OCI-LY1 (cell line): ENCODE measurements around the gene MACF1.

ENCODE experiments used
- H2AFZ ChIP-seq: fragments of 200-600 bp; sonication (generic), shearing (Covaris generic); 2 replicates; pipeline ENCODE4 v1.6.0; 2014; ENCODE audit warnings: antibody characterized with exemption, mild to moderate bottlenecking, low read length
- H3F3A ChIP-seq: fragments of 200-600 bp; sonication (generic), shearing (Covaris generic); 2 replicates; pipeline ENCODE4 v1.6.0; 2014; ENCODE audit warnings: mild to moderate bottlenecking, antibody characterized with exemption, low read length, moderate library complexity; ENCODE audit not compliant: insufficient read depth
- H3K27ac ChIP-seq: fragments of 200-600 bp; sonication (generic); 2 replicates; pipeline ENCODE4 v1.5.1; 2014; ENCODE audit warnings: low read length, mixed run types, mild to moderate bottlenecking, low read depth; ENCODE audit not compliant: poor library complexity, severe bottlenecking
- H3K27me3 ChIP-seq: fragments of 200-600 bp; sonication (generic); 2 replicates; pipeline ENCODE4 v1.6.0; 2014; ENCODE audit warnings: antibody characterized with exemption, mild to moderate bottlenecking, low read length, moderate library complexity; ENCODE audit not compliant: insufficient read depth
- H3K36me3 ChIP-seq: fragments of 200-600 bp; sonication (generic); 2 replicates; pipeline ENCODE4 v1.6.1; 2014; ENCODE audit warnings: mild to moderate bottlenecking, antibody characterized with exemption, low read length, moderate library complexity, mixed read lengths; ENCODE audit not compliant: insufficient read depth
- H3K4me1 ChIP-seq: fragments of 200-600 bp; sonication (generic); 2 replicates; pipeline ENCODE4 v1.5.1; 2014; ENCODE audit warnings: mild to moderate bottlenecking, low read length, moderate library complexity; ENCODE audit not compliant: insufficient read depth, severe bottlenecking
- H3K4me2 ChIP-seq: fragments of 200-600 bp; sonication (generic), shearing (Covaris generic); 2 replicates; pipeline ENCODE4 v1.6.1; 2014; ENCODE audit warnings: low read length
- H3K4me3 ChIP-seq: fragments of 200-600 bp; sonication (generic); 2 replicates; pipeline ENCODE4 v1.5.1; 2014; ENCODE audit warnings: low read length, low read depth, mild to moderate bottlenecking, mixed read lengths; ENCODE audit not compliant: poor library complexity, severe bottlenecking
- H3K79me2 ChIP-seq: fragments of 200-600 bp; shearing (Covaris generic); 2 replicates; pipeline ENCODE4 v1.6.1; 2016; ENCODE audit warnings: mixed run types, low read length, mixed read lengths; ENCODE audit not compliant: insufficient read depth
- H3K9ac ChIP-seq: fragments of 200-600 bp; sonication (generic), shearing (Covaris generic); 2 replicates; pipeline ENCODE4 v1.6.1; 2014; ENCODE audit warnings: mild to moderate bottlenecking, low read length, mixed read lengths
- H3K9me2 ChIP-seq: fragments of 200-600 bp; sonication (generic), shearing (Covaris generic); 2 replicates; pipeline ENCODE4 v1.6.1; 2014; ENCODE audit warnings: low read depth, mild to moderate bottlenecking, low read length, mixed read lengths
- H3K9me3 ChIP-seq: fragments of 200-600 bp; shearing (Covaris generic); 2 replicates; pipeline ENCODE4 v1.6.1; 2014; ENCODE audit warnings: low read length, mixed read lengths
- H4K20me1 ChIP-seq: fragments of 200-600 bp; sonication (generic), shearing (Covaris generic); 2 replicates; pipeline ENCODE4 v1.6.0; 2016; ENCODE audit warnings: mild to moderate bottlenecking, low read length; ENCODE audit not compliant: insufficient read depth
- CTCF ChIP-seq: fragments of 200-600 bp; sonication (generic), shearing (Covaris generic); IDR thresholded peaks from 2 replicates; pipeline ENCODE4 v1.5.1; 2017; ENCODE audit warnings: mild to moderate bottlenecking, antibody characterized with exemption, low read length, moderate library complexity, mixed read lengths
- EZH2 ChIP-seq: fragments of 200-600 bp; sonication (generic), shearing (Covaris generic); IDR thresholded peaks from 2 replicates; pipeline ENCODE4 v1.8.0; 2017; ENCODE audit warnings: borderline replicate concordance, mixed run types, mild to moderate bottlenecking, antibody characterized with exemption, low read length, moderate library complexity, mixed read lengths

MACF1 gene

GRCh38 chr1:39407510-39407895, 203.0 kb downstream of the MACF1 start:
- H3K9ac ChIP-seq, result no peak overlapping the region; the same call in 1 of the 2 replicates
- no peaks in the 10 kb centered on the region for H3F3A ChIP-seq
- TF ChIP-seq EZH2 (no peak), CTCF (no peak)
- H3K79me2 ChIP-seq, result no peaks in the 10 kb centered on the region
- no peaks in the 10 kb centered on the region for H3K9me2 ChIP-seq
- H3K9me3 ChIP-seq, result no peaks in the 10 kb centered on the region
- no peak overlapping the region for H3K27ac ChIP-seq
- H3K4me1 ChIP-seq, result peaks cover 25% of the 10 kb centered on the region
- no peaks in the 10 kb centered on the region for H3K27me3 ChIP-seq
- H3K4me3 ChIP-seq, result no peak overlapping the region
- H3K4me2 ChIP-seq, result peak overlapping the region; percentile 78; the same call in 1 of the 2 replicates
- H4K20me1 ChIP-seq, result no peaks in the 10 kb centered on the region
- no peaks in the 10 kb centered on the region for H3K36me3 ChIP-seq
- no peak overlapping the region for H2AFZ ChIP-seq

- H3K4me1 ChIP-seq, result peaks cover 25% of the 10 kb centered on the region
- H3K36me3 ChIP-seq, result no peaks in the 10 kb centered on the region
- no peaks in the 10 kb centered on the region for H3K27me3 ChIP-seq
- no peaks in the 10 kb centered on the region for H3F3A ChIP-seq
- TF ChIP-seq EZH2 (no peak), CTCF (no peak)
- no peaks in the 10 kb centered on the region for H4K20me1 ChIP-seq
- H3K27ac ChIP-seq, result no peak overlapping the region
- H3K4me2 ChIP-seq, result peak overlapping the region; percentile 78
- H3K79me2 ChIP-seq, result no peaks in the 10 kb centered on the region
- H3K9me3 ChIP-seq, result no peaks in the 10 kb centered on the region
- H3K4me3 ChIP-seq, result peak overlapping the region; percentile 70
- no peaks in the 10 kb centered on the region for H3K9me2 ChIP-seq
- no peak overlapping the region for H2AFZ ChIP-seq
- peak overlapping the region; percentile 54; the same call in 1 of the 2 replicates for H3K9ac ChIP-seq
These were observed 203.6 kb downstream of the MACF1 start for GRCh38 chr1:39407896-39408640.

GRCh38 chr1:39408641-39409054, 204.2 kb downstream of the MACF1 start:
- no peak for TF ChIP-seq EZH2
- no peak for TF ChIP-seq CTCF
- H4K20me1 ChIP-seq, result no peaks in the 10 kb centered on the region
- no peak overlapping the region for H2AFZ ChIP-seq
- no peaks in the 10 kb centered on the region for H3F3A ChIP-seq
- H3K9me3 ChIP-seq, result no peaks in the 10 kb centered on the region
- peak overlapping the region; percentile 70 for H3K4me3 ChIP-seq
- H3K27ac ChIP-seq, result no peak overlapping the region
- peak overlapping the region; percentile 78 for H3K4me2 ChIP-seq
- no peaks in the 10 kb centered on the region for H3K36me3 ChIP-seq
- H3K9ac ChIP-seq, result peak overlapping the region; percentile 58; the same call in 1 of the 2 replicates
- H3K79me2 ChIP-seq, result no peaks in the 10 kb centered on the region
- H3K9me2 ChIP-seq, result no peaks in the 10 kb centered on the region
- no peaks in the 10 kb centered on the region for H3K27me3 ChIP-seq
- peaks cover 25% of the 10 kb centered on the region for H3K4me1 ChIP-seq
